SJSA1 (cell line): ENCODE data around the gene ADGRV1. TPM values are rescaled to one million over a fixed set of nuclear protein-coding genes. Genes with fewer than 3 reads are reported as not detected.

Source experiments
- DNase-seq, 2 experiments: peaks; one replicate each; pipeline ENCODE4 v3.0.0-alpha.2; 2015 to 2020; ENCODE audit warnings: low spot score in 2 of 2, low read depth in 1 of 2
- H3K27ac ChIP-seq: fragments of 250-450 bp; sonication (Bioruptor Pico); 2 replicates; pipeline ENCODE4 v1.5.1; 2020; ENCODE audit warnings: mild to moderate bottlenecking, moderate library complexity
- H3K27me3 ChIP-seq: fragments of 250-450 bp; sonication (Bioruptor Pico); replicated peaks from 2 replicates; pipeline ENCODE4 v1.5.1; 2020; ENCODE audit warnings: mild to moderate bottlenecking, moderate library complexity
- H3K36me3 ChIP-seq: fragments of 250-450 bp; sonication (Bioruptor Pico); 2 replicates; pipeline ENCODE4 v1.5.1; 2020; ENCODE audit warnings: mild to moderate bottlenecking
- H3K4me1 ChIP-seq: fragments of 250-450 bp; sonication (Bioruptor Pico); replicated peaks from 2 replicates; pipeline ENCODE4 v1.6.1; 2021; ENCODE audit warnings: mild to moderate bottlenecking
- H3K4me3 ChIP-seq: fragments of 250-450 bp; sonication (Bioruptor Pico); 2 replicates; pipeline ENCODE4 v1.5.1; 2020; ENCODE audit warnings: mild to moderate bottlenecking
- H3K9me3 ChIP-seq: fragments of 250-450 bp; sonication (Bioruptor Pico); replicated peaks from 2 replicates; pipeline ENCODE4 v1.5.1; 2020; ENCODE audit warnings: mild to moderate bottlenecking
- total RNA-seq: library from RNA; depleted of rRNA; stranded (reverse); fragments of >200 nt; shearing (Covaris generic); gene quantifications from 2 replicates; pipeline ENCODE4 v1.2.3, GENCODE V29; 2014

The ADGRV1 gene
- total RNA-seq, 1 experiment from 2014 or later, result 0.13 TPM

DNA sequence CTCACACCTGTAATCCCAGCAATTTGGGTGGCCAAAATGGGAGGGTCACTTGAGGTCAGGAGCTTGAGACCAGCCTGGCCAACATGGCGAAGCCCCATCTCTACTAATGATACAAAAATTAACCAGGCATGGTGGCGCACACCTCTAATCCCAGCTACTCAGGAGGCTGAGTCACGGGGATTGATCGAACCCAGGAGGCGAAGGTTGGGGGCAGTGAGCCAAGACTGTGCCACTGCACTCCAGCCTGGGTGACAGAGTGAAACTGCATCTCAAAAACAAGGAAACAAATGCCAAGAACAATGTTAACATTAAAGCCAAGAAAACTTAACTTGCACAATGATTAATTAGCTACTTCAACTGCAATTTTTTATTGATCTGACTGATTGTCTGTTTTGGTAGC, 621.9 kb downstream of the ADGRV1 start:
- Histone ChIP-seq H3K9me3 (no peaks in the 10 kb centered on the region), H3K27ac (no peak overlapping the region), H3K4me1 (peaks cover 9% of the 10 kb centered on the region), H3K27me3 (0 out of 2 replicates have a peak, but pooled peaks cover 2% of the 10 kb centered on the region), H3K4me3 (no peak overlapping the region), H3K36me3 (no peaks in the 10 kb centered on the region)
- DNase-seq, result no peak

DNA sequence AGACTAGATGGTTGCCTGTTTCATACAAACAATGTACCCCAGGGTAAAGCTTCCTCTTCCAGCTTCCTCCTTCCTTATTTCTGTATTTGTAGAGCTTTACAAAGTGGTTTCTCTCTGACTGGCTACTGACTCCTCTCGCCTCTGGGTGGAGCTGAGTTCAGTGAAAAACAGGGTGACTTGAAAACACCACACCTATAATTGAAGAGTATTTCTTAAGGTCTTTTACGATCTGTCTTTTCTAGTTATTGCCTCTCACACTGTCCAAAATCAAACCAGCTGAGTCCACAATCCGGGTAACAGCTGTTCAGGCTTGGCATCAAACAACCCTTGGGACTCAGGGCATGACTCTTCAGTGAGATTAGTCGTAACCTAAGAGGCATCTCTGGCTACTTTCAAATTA, 624.2 kb downstream of the ADGRV1 start:
- Histone ChIP-seq H3K27me3 (no peaks in the 10 kb centered on the region), H3K9me3 (no peaks in the 10 kb centered on the region), H3K4me3 (no peak overlapping the region), H3K36me3 (no peaks in the 10 kb centered on the region), H3K4me1 (peaks cover 9% of the 10 kb centered on the region), H3K27ac (no peak overlapping the region)
- DNase-seq, result no peak

DNA sequence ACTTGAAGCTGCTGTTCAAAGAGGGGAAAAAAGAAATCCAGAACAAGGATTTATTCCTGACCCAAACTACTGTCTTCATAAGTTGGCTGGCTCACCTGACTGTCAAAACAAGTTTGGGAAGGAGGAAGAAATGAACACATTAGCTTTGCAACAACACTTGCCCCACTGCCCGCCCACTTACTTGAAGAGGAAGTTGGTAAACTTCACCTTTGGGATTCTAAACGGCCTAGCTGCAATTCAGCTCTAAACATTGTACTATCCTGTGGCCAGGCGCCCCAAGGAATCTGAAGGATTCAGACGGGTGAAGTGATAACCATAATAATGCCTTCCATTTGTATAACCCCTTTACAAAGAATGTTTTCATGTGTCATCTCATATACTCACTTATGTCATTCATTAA, 625.1 kb downstream of the ADGRV1 start:
- Histone ChIP-seq H3K27me3 (no peaks in the 10 kb centered on the region), H3K36me3 (no peaks in the 10 kb centered on the region), H3K4me3 (no peak overlapping the region), H3K4me1 (peaks cover 5% of the 10 kb centered on the region), H3K9me3 (no peaks in the 10 kb centered on the region), H3K27ac (no peak overlapping the region)
- no peak for DNase-seq

DNA sequence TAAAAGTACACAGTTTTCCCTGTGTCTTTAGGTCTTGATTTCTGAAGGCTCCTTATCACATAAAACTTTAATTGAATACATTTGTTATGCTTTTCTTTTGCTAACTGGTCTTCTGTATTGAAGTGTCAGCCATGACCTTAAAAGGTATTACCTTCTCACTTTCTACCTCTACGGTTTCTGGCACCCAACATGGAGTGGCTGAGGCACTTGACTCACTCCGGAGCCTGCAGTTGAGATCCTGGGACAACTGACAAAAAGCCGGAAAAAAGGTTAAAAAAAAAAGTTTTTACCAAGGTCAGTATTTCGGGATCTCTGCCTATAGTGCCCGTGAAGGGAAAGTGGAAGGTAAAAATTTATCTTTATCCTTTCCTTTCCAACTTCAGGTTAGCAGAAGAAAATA, 627.5 kb downstream of the ADGRV1 start:
- no peaks in the 10 kb centered on the region for H3K27me3 ChIP-seq
- no peak overlapping the region for H3K4me3 ChIP-seq
- DNase-seq, result no peak
- H3K36me3 ChIP-seq, result no peaks in the 10 kb centered on the region
- no peak overlapping the region for H3K27ac ChIP-seq
- peaks cover 12% of the 10 kb centered on the region; the same call in 1 of the 2 replicates for H3K4me1 ChIP-seq
- H3K9me3 ChIP-seq, result no peaks in the 10 kb centered on the region

DNA sequence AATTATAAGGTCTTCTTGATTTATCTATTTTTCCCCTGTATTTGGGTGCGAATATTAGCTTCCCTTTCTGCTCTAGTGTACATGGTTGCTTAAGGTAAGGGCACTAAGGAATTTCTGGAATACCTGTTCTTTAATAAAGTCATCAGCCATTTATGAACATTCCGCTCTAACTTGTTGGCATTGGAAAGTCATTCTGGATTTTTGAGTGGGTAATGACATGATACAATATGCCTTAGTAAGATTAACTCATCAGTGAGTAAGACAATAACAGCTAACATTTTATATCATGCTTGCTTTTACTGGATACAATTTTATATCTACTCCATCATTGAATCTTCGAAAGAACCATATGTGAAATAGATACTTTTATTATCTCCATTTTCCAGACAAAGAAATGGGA, 628.4 kb downstream of the ADGRV1 start:
- Histone ChIP-seq H3K4me1 (peaks cover 12% of the 10 kb centered on the region; the same call in 1 of the 2 replicates), H3K27me3 (no peaks in the 10 kb centered on the region), H3K27ac (no peak overlapping the region), H3K4me3 (no peak overlapping the region), H3K9me3 (no peaks in the 10 kb centered on the region), H3K36me3 (no peaks in the 10 kb centered on the region)
- DNase-seq, result no peak

DNA sequence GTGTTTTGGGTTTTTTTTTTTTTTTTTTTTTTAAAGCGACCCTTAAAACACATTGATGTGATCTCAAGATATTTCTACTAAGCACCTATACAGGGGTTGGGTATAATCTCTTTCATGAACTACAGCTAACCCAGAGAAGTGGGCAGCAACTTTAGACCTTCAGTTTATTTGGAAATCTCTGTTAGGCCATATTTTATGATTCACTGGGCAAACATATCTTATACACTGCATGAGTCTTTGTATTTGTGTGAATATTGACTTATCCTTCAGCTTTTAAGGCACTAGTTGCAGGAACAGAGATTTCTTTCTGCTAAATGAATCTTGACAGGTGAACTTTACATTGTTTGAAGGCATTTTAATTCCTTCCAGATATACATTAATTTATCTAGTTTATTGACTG, 630.2 kb downstream of the ADGRV1 start:
- DNase-seq, result no peak
- Histone ChIP-seq H3K27ac (no peak overlapping the region), H3K4me1 (peaks cover 12% of the 10 kb centered on the region; the same call in 1 of the 2 replicates), H3K27me3 (no peaks in the 10 kb centered on the region), H3K4me3 (no peak overlapping the region), H3K36me3 (no peaks in the 10 kb centered on the region), H3K9me3 (no peaks in the 10 kb centered on the region)

DNA sequence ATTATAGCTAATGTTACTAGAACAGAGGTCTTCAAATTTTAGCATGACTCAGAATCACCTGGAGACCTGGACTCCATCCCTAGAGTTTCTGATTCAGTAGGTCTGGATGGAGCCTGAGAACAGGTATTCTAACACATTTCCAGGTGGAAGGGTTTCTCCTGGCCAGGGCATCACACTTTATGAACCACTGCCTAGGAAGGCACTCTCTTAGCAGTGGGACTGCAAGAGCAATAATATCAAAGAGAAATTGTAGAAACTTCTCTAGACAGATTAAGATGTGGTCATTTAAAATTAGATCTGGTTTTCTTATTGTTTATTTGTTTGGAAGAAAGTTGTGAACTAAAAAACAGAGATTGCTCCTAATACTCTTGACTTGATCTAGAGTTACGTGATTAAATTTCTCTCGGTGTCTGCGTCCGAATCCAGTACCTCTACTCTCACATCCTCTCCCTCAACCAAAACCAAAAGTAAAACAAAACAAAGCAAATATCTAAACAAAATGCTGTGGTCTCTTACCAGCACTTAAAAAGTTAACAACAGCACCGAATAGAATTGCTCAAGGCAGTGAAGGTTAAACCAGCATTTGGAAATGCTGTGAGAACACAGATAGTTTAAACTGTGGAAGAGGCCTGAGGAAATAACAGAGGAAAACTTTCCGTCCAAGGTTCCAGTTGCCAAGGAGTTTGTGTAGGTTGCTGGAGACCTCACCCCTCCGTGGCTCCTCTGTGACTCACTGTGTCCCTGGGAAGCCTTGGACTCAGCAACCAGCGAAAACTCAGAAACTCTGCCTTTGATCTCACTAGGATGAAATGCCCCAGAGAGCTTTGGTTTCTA, 631.1 kb downstream of the ADGRV1 start:
- Histone ChIP-seq H3K4me1 (peaks cover 12% of the 10 kb centered on the region; the same call in 1 of the 2 replicates), H3K36me3 (no peaks in the 10 kb centered on the region), H3K4me3 (peak overlapping the region; percentile 29), H3K27me3 (no peaks in the 10 kb centered on the region), H3K27ac (peak overlapping the region; percentile 73), H3K9me3 (no peaks in the 10 kb centered on the region)
- peak; percentile 65 to 69 for DNase-seq

DNA sequence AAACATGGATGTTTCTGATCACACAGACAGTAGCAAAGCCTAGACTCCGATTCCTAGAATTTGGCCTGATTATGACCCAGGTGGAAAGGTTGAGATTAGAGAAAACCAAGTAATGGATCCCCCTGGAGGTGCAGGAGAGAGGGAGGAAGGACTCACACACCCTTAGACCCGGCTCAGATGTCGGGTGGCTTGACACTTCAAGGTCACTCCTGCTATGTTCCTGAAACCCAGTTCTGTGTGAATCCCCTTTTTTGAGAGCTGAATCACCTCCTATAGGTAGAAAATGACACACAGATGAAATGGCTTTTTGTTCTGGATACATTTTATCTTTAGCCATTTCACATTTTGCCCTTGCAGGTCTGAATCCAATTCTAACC, 631.7 kb downstream of the ADGRV1 start:
- Histone ChIP-seq H3K9me3 (no peaks in the 10 kb centered on the region), H3K36me3 (no peaks in the 10 kb centered on the region), H3K27me3 (no peaks in the 10 kb centered on the region), H3K4me1 (peaks cover 12% of the 10 kb centered on the region; the same call in 1 of the 2 replicates), H3K27ac (peak overlapping the region; percentile 73), H3K4me3 (peak overlapping the region; percentile 29)
- no peak for DNase-seq

DNA sequence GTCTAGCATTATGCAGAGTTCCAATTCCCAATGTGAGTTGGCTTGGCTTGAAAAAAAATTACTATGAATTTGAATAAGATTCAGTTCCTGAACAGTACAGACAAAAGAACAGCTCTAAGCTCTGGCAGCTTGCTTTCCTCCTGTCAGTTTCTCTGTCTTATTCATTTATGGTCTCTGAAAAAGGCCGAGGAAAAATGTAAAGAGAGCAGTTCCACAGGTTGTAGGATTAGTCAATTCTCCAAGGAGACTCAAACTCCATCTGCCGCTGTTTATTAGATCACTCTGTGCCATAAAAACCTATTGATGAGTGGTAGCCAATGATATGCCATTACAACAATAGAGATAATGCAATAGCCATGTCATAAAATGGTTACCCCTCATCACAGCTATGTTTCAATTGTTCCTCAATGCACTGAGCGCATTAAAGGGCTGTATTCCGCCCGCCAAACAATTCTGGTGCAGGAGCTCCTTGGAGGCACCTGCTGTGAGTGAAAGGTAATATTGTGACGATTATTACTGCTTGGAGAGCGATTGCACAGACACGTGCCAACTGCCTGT, 636.3 kb downstream of the ADGRV1 start:
- Histone ChIP-seq H3K27ac (no peak overlapping the region), H3K4me3 (no peak overlapping the region), H3K9me3 (no peaks in the 10 kb centered on the region), H3K36me3 (no peaks in the 10 kb centered on the region), H3K4me1 (peaks cover 6% of the 10 kb centered on the region; the same call in 1 of the 2 replicates), H3K27me3 (no peaks in the 10 kb centered on the region)
- no peak for DNase-seq

DNA sequence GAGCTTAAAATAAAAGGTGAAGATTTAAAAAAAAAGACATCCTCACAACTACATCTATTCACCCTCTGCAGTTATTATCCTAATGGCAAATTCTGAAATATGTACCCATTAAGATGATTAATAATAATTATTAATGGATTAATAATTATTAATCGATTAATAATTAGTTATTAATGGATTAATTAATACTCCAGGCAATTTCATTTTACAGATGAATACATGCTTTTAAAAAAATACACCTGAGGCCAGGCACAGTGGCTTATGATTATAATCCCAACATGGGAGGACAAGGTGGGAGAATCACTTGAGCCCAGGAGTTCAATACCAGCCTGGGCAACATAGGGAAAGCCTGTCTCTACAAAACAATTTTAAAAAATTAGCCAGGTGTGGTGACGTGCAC, 642.1 kb downstream of the ADGRV1 start:
- H3K27ac ChIP-seq, result no peak overlapping the region
- no peaks in the 10 kb centered on the region for H3K9me3 ChIP-seq
- H3K4me3 ChIP-seq, result no peak overlapping the region
- no peaks in the 10 kb centered on the region for H3K36me3 ChIP-seq
- no peak for DNase-seq
- H3K27me3 ChIP-seq, result no peaks in the 10 kb centered on the region
- H3K4me1 ChIP-seq, result no peaks in the 10 kb centered on the region

DNA sequence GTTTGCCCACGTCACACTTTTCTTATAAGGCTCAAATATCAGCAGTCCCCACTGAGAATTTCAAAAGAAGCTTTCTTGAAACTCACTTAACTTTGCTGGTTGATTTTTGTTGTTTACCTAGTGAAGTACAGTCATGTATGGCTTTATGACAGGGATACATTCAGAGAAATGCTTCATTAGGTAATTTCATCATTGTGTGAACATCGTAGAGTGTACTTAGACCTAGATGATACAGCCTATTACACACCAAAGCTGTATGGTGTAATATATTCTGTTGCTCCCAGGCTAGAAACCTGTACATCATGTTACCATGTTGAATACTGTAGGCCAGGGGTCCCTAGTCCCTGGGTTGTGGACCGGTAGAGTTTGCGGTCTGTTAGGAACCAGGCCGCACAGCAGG, 647.5 kb downstream of the ADGRV1 start:
- H3K4me3 ChIP-seq, result no peak overlapping the region
- peaks cover 6% of the 10 kb centered on the region for H3K4me1 ChIP-seq
- no peak for DNase-seq
- no peak overlapping the region for H3K27ac ChIP-seq
- H3K9me3 ChIP-seq, result no peaks in the 10 kb centered on the region
- no peaks in the 10 kb centered on the region for H3K36me3 ChIP-seq
- H3K27me3 ChIP-seq, result no peaks in the 10 kb centered on the region

DNA sequence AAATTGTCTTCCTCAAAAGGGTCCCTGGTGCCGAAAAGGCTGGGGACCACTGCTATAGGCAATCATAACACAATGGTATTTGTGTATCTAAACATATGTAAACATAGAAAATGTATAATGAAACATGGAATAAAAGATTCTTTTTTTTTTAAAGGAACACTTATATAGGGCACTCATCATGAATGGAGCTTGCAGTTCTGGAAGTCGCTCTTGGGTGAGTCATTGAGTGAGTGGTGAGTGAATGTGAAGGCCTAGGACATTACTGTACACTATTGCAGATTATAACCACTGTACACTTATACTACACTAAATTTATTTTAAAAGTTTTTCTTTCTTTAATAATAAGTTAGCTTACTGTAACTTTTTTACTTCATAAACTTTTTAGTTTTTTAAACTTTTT, 648.1 kb downstream of the ADGRV1 start:
- H3K27me3 ChIP-seq, result no peaks in the 10 kb centered on the region
- DNase-seq, result peak in 1 of 2 experiments; percentile 56
- H3K9me3 ChIP-seq, result no peaks in the 10 kb centered on the region
- H3K4me1 ChIP-seq, result peaks cover 6% of the 10 kb centered on the region
- no peak overlapping the region for H3K27ac ChIP-seq
- H3K4me3 ChIP-seq, result no peak overlapping the region
- no peaks in the 10 kb centered on the region for H3K36me3 ChIP-seq

DNA sequence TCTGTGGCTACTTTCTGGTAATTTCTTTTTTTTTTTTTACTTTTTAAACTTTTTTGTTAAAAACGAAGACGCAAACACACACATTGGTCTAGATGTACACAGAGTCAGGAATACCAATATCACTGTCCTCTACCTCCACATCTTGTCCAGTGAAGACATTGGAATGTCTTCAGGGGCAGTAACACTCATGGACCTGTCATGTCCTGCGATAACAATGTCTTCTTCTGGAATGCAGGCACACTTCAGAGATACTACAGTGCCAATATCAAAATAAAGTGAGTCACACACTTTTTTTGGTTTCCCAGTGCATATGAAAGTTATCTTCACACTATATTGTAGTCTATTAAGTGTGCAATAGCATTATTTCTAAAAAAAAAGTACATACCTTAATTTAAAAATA, 648.7 kb downstream of the ADGRV1 start:
- peaks cover 10% of the 10 kb centered on the region for H3K4me1 ChIP-seq
- no peaks in the 10 kb centered on the region for H3K9me3 ChIP-seq
- H3K4me3 ChIP-seq, result no peak overlapping the region
- no peaks in the 10 kb centered on the region for H3K36me3 ChIP-seq
- H3K27ac ChIP-seq, result no peak overlapping the region
- H3K27me3 ChIP-seq, result no peaks in the 10 kb centered on the region
- no peak for DNase-seq

DNA sequence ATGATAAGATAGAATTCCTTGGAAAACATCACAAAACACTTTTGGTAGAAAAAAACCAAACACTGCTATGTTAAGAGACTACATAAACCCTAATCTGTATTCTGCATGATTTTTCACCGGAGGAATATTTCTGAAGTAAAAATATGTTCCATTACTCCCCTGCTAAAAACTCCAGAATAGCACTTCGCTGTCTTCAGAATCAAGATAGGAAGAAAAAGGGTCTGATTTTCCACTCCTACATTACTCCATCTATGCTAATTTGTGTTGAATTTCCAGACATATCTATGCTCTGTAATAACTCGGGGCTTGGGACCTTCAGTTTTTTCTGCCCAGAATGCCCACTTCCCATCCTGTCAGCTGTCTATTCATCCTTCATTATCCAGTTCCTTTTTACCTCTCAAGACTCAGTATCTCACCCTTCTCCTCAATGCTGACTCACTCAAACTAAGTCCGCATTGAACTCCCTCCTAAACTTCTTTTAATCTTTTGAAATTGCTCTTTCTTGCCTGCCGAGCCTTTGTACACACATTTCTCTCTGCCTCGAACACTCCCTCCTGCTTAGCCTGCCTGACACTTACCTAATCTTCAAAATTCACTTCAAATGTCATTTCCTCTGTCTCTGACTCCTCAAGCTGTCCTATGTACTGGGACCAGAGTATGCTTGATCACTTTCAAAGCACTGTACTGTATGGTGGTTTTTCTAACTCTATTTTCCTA, 653.6 kb downstream of the ADGRV1 start:
- Histone ChIP-seq H3K4me1 (peaks cover 21% of the 10 kb centered on the region), H3K9me3 (no peaks in the 10 kb centered on the region), H3K4me3 (no peak overlapping the region), H3K36me3 (no peaks in the 10 kb centered on the region), H3K27me3 (no peaks in the 10 kb centered on the region), H3K27ac (peak overlapping the region; percentile 69)
- DNase-seq, result no peak
